Measurements from ENCODE around the gene C6orf118.

C6orf118 gene

GRCh38 chr6:165308926-165309731 lies at the start of gene C6orf118:
Gene C6orf118 (minus strand): TSS chr6:165309605. CDS start chr6:165309586, 19 bp downstream.
- DNase-seq: peak; percentile 6 to 46

- no peak for DNase-seq
These were observed 36.3 kb upstream of the C6orf118 start for GRCh38 chr6:165345700-165346099.

GRCh38 chr6:165340532-165340931 lies 31.1 kb upstream of the C6orf118 start:
- no peak for DNase-seq

GRCh38 chr6:165325609-165326008 lies 16.2 kb upstream of the C6orf118 start:
- DNase-seq: no peak

- no peak for DNase-seq
These were observed 12.2 kb upstream of the C6orf118 start for GRCh38 chr6:165321555-165322145.

GRCh38 chr6:165321150-165321549 lies 11.7 kb upstream of the C6orf118 start:
- no peak for DNase-seq

- no peak for DNase-seq
These were observed 8.3 kb upstream of the C6orf118 start for GRCh38 chr6:165317723-165318122.

GRCh38 chr6:165306955-165307354 lies 2.5 kb downstream of the C6orf118 start:
- DNase-seq: no peak

GRCh38 chr6:165301372-165302246 lies 7.8 kb downstream of the C6orf118 start:
- DNase-seq: no peak

- DNase-seq: no peak
These were observed 8.9 kb downstream of the C6orf118 start for GRCh38 chr6:165300422-165300936.

- no peak for DNase-seq
These were observed 10.5 kb downstream of the C6orf118 start for GRCh38 chr6:165298875-165299274.

GRCh38 chr6:165298402-165298801 lies 11.0 kb downstream of the C6orf118 start:
- no peak for DNase-seq

GRCh38 chr6:165292657-165293056 lies 16.7 kb downstream of the C6orf118 start:
- DNase-seq: no peak

- DNase-seq: no peak
These were observed 34.8 kb downstream of the C6orf118 start for GRCh38 chr6:165274611-165275010.

GRCh38 chr6:165272585-165272984 lies 36.8 kb downstream of the C6orf118 start:
- no peak for DNase-seq

GRCh38 chr6:165268987-165269386 lies 40.4 kb downstream of the C6orf118 start:
- no peak for DNase-seq

- no peak for DNase-seq
These were observed 42.8 kb downstream of the C6orf118 start for GRCh38 chr6:165266621-165267020.

- DNase-seq: no peak
These were observed 43.2 kb downstream of the C6orf118 start for GRCh38 chr6:165266191-165266590.

GRCh38 chr6:165260462-165260861 lies 48.9 kb downstream of the C6orf118 start:
- no peak for DNase-seq

GRCh38 chr6:165249808-165250207 lies 59.6 kb downstream of the C6orf118 start:
- DNase-seq: no peak

GRCh38 chr6:165245701-165246100 lies 63.7 kb downstream of the C6orf118 start:
- no peak for DNase-seq

GRCh38 chr6:165245287-165245686 lies 64.1 kb downstream of the C6orf118 start:
- DNase-seq: peak; percentile 26 to 29

All from hippocampal formation (tissue), 2 donors.